Ishikawa (cell line): Measurements from ENCODE around the gene ERC1.

ENCODE experiments used
- EGR1 ChIP-seq: IDR thresholded peaks from 2 replicates; pipeline ENCODE4 v1.6.1; 2012
- EP300 ChIP-seq: IDR thresholded peaks from 2 replicates; pipeline ENCODE4 v1.6.1; 2012; ENCODE audit warnings: borderline replicate concordance
- NFIC ChIP-seq: IDR thresholded peaks from 2 replicates; pipeline ENCODE4 v1.6.1; 2012
- RAD21 ChIP-seq: IDR thresholded peaks from 2 replicates; pipeline ENCODE4 v1.6.1; 2012; ENCODE audit warnings: low read depth
- TEAD4 ChIP-seq: IDR thresholded peaks from 2 replicates; pipeline ENCODE4 v1.6.1; 2012
- YY1 ChIP-seq: IDR thresholded peaks from 2 replicates; pipeline ENCODE4 v1.6.1; 2012; ENCODE audit warnings: low read depth

DNA sequence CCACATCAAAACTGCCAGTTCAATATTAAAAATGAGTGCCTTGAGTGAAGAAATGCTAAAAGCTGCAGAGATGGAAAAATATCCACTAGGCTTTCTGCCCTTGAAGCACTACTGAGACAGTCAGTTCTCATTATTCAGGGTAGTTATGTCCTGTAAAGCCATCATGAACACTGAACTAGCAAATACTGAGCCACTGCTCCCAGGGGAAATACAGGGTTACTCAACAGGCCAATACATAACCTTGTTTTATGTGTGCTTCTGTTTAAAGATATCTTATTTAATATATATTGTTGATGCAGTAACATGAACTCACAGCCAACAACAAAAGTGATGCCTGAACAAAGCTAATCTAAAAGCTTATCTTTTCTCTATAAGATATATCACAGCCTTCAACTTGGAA, 44.8 kb upstream of the ERC1 start:
- no peak for TF ChIP-seq TEAD4
- no peak for TF ChIP-seq EP300
- no peak for TF ChIP-seq RAD21
- no peak for TF ChIP-seq YY1
- TF ChIP-seq NFIC = no peak
- TF ChIP-seq EGR1 = no peak
